Measurements from ENCODE around the gene MPND.
"Not testable (repeated sequence)": the region's sequence is repeated elsewhere in the genome, so short reads cannot be mapped to it uniquely, and the experiment has no call there.

- TF ChIP-seq EZH2 (conservative IDR thresholded peaks at IDR 0.05; ENCODE audit: low read depth, low read length); KDM4B (CRISPR knock-in tag; IDR thresholded peaks at IDR 0.05); POLR2AphosphoS2 (IDR thresholded peaks at IDR 0.05; ENCODE audit: low read depth, low read length); ZNF530 (CRISPR knock-in tag; IDR thresholded peaks at IDR 0.05; ENCODE audit: low read depth); ZSCAN5A (CRISPR knock-in tag; IDR thresholded peaks at IDR 0.05; ENCODE audit: borderline replicate concordance); POLR2A (IDR thresholded peaks at IDR 0.05; ENCODE audit: insufficient read depth in 1 of 2, low read depth in 2 of 2, low read length in 2 of 2): not testable (repeated sequence)
These were observed 5.9 kb downstream of the MPND start for GRCh38 chr19:4349225-4349624.

All from HepG2 (cell line).